Mammary epithelial cell (primary cell): ENCODE results near the gene MED16.

Experiments
- CTCF ChIP-seq, 2 donors: IDR thresholded peaks in 1 of 2; conservative IDR thresholded peaks in 1 of 2; 2 replicates each; pipeline ENCODE4 v1.5.1; 2011 to 2012; ENCODE audit warnings: inconsistent platforms in 2 of 2, low read length in 2 of 2, mild to moderate bottlenecking in 2 of 2, control low read depth in 1 of 2, low read depth in 1 of 2; ENCODE audit not compliant: insufficient read depth in 1 of 2; ENCODE audit errors: extremely low read depth in 1 of 2
- EZH2 ChIP-seq: IDR thresholded peaks from 2 replicates; pipeline ENCODE4 v1.6.1; 2012; ENCODE audit warnings: low read length, inconsistent platforms, borderline replicate concordance

- no peak for TF ChIP-seq CTCF (conservative IDR thresholded peaks at IDR 0.05 in 1 of 2, IDR thresholded peaks at IDR 0.05 in 1 of 2; ENCODE audit: extremely low read depth in 1 of 2, insufficient read depth in 1 of 2, low read depth in 1 of 2, low read length in 2 of 2)
- no peak for TF ChIP-seq EZH2
These were observed 32.7 kb upstream of the MED16 start, which contains the start of gene ARID3A for GRCh38 chr19:925526-926322.
